Neutrophil (primary cell): ENCODE data around the gene HIGD1A.

ENCODE experiments used
- H3K27ac ChIP-seq: fragments of 200-600 bp; sonication (generic); 2 replicates; pipeline ENCODE4 v1.5.1; 2016; ENCODE audit warnings: mild to moderate bottlenecking, moderate library complexity
- H3K27me3 ChIP-seq: fragments of 200-600 bp; sonication (generic); 2 replicates; pipeline ENCODE4 v1.6.0; 2016; ENCODE audit warnings: mild to moderate bottlenecking
- H3K36me3 ChIP-seq: fragments of 200-600 bp; sonication (generic); 2 replicates; pipeline ENCODE4 v1.5.1; 2017
- H3K4me1 ChIP-seq, 2 experiments: fragments of 200-600 bp in 1 of 2; sonication (generic) in 1 of 2; 1 replicate in 1 of 2; 2 replicates in 1 of 2; pipeline versions ENCODE4 v1.5.1 to v1.6.1; 2013 to 2016; ENCODE audit warnings: low read depth in 1 of 2, low read length in 1 of 2, mild to moderate bottlenecking in 1 of 2, moderate library complexity in 1 of 2; ENCODE audit not compliant: control insufficient read depth in 1 of 2, insufficient read depth in 1 of 2
- H3K4me3 ChIP-seq, 2 experiments: fragments of 200-600 bp in 1 of 2; sonication (generic) in 1 of 2; 1 replicate in 1 of 2; 2 replicates in 1 of 2; pipeline ENCODE4 v1.5.1; 2013 to 2016; ENCODE audit warnings: low read depth in 1 of 2, low read length in 1 of 2, mild to moderate bottlenecking in 1 of 2, moderate library complexity in 1 of 2
- H3K9me3 ChIP-seq: fragments of 200-600 bp; sonication (generic); 2 replicates; pipeline ENCODE4 v1.5.1; 2016
- TF ChIP-seq, protein P1 (sequence below): fragments of 200-600 bp; sonication (generic); IDR thresholded peaks from 2 replicates; pipeline ENCODE4 v1.5.1; 2016; ENCODE audit warnings: antibody characterized with exemption

Gene HIGD1A

GRCh38 chr3:42762046-42762724, 42.1 kb downstream of the HIGD1A start:
- TF ChIP-seq, protein P1, sequence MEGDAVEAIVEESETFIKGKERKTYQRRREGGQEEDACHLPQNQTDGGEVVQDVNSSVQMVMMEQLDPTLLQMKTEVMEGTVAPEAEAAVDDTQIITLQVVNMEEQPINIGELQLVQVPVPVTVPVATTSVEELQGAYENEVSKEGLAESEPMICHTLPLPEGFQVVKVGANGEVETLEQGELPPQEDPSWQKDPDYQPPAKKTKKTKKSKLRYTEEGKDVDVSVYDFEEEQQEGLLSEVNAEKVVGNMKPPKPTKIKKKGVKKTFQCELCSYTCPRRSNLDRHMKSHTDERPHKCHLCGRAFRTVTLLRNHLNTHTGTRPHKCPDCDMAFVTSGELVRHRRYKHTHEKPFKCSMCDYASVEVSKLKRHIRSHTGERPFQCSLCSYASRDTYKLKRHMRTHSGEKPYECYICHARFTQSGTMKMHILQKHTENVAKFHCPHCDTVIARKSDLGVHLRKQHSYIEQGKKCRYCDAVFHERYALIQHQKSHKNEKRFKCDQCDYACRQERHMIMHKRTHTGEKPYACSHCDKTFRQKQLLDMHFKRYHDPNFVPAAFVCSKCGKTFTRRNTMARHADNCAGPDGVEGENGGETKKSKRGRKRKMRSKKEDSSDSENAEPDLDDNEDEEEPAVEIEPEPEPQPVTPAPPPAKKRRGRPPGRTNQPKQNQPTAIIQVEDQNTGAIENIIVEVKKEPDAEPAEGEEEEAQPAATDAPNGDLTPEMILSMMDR: peak; percentile 24
- peak overlapping the region in 1 of 2 experiments; percentile 14 for H3K4me3 ChIP-seq
- H3K27me3 ChIP-seq: no peaks in the 10 kb centered on the region
- H3K36me3 ChIP-seq: no peaks in the 10 kb centered on the region
- no peaks in the 10 kb centered on the region for H3K9me3 ChIP-seq
- H3K27ac ChIP-seq: peak overlapping the region; percentile 91
- H3K4me1 ChIP-seq: peaks cover 32 to 51% of the 10 kb centered on the region in 2 experiments

- Histone ChIP-seq H3K27ac (no peak overlapping the region), H3K36me3 (no peaks in the 10 kb centered on the region), H3K9me3 (no peaks in the 10 kb centered on the region), H3K4me3 (no peak overlapping the region), H3K27me3 (no peaks in the 10 kb centered on the region), H3K4me1 (peaks cover 30 to 35% of the 10 kb centered on the region in 2 experiments)
- TF ChIP-seq, protein P1: no peak
Observed at GRCh38 chr3:42758126-42758525, 46.2 kb downstream of the HIGD1A start.

GRCh38 chr3:42756681-42757213, 47.5 kb downstream of the HIGD1A start:
- Histone ChIP-seq H3K27me3 (no peaks in the 10 kb centered on the region), H3K36me3 (no peaks in the 10 kb centered on the region), H3K27ac (no peak overlapping the region), H3K4me1 (peaks cover 16 to 22% of the 10 kb centered on the region in 2 experiments), H3K4me3 (no peak overlapping the region), H3K9me3 (no peaks in the 10 kb centered on the region)
- TF ChIP-seq, protein P1: no peak

DNA sequence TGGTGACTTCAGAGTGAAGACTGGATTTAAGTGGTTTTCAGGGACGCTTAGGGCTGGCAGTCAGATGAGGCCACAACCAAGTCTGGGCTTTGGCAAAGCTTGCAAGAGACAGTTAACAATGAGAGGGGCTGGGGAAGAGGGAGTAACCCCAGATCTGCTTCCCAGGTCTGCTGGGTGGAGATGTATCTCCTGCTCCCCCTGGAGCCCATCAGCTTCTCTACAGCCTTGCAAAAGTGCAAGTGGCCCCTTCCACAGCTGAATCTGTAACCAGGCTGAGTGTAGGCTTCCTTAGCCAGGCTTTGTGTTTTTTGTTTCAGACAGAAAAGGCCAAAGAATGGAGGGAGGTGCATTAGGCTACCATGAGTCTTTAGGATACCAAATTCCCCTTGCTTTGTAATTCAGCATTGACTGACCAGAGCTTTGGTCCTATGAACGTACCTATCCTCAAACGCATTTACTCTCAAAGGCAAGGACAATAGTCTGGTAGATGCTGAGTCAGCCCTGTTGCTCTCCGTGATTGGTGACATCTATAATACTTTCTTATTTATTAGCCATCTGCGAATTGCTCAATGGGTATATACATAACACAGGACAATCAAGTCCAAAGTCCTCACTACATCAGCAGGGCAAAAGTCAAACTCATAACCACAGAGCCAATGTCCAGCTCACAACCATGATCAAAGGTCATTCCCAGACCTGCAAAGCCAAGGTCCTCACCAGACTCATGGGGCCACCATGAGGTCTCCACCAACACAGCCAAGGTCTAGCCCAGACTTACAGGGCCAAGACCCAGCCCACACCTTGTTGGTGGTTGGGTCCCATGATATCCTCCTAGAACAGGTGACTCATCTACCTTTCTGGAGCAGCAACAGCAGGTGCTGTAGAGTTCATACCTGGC, 48.4 kb downstream of the HIGD1A start:
- H3K9me3 ChIP-seq: no peaks in the 10 kb centered on the region
- peaks cover 8 to 13% of the 10 kb centered on the region in 2 experiments for H3K4me1 ChIP-seq
- no peaks in the 10 kb centered on the region for H3K36me3 ChIP-seq
- no peak overlapping the region for H3K4me3 ChIP-seq
- TF ChIP-seq, protein P1: no peak
- no peaks in the 10 kb centered on the region for H3K27me3 ChIP-seq
- H3K27ac ChIP-seq: no peak overlapping the region

DNA sequence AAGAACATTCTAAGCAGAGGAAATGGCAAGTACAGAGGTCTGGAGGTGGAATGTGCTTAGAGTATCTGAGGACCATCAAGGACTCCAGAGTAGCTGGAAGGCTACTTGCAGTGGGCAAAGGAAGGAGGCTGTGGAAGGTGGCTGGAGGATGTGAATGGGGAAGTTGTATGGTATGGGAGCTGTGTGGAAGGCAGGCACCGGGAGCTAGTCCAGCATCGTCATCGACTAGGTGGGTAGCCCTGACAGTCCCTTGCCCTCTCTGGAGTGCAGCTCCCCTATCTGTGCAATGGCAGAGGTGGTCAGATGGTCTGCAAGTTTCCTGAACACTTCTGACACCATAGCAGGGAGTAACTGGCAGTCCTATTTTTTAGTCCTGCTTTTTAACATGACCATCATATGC, 50.5 kb downstream of the HIGD1A start:
- no peak overlapping the region for H3K4me3 ChIP-seq
- H3K9me3 ChIP-seq: no peaks in the 10 kb centered on the region
- no peaks in the 10 kb centered on the region for H3K36me3 ChIP-seq
- H3K4me1 ChIP-seq: peaks cover 6 to 7% of the 10 kb centered on the region in 2 experiments
- TF ChIP-seq, protein P1: no peak
- H3K27me3 ChIP-seq: no peaks in the 10 kb centered on the region
- no peak overlapping the region for H3K27ac ChIP-seq
